PFSK-1 (cell line): Measurements from ENCODE around the gene MTURN.

Experiments
- FOXP2 ChIP-seq: optimal IDR thresholded peaks from 2 replicates; pipeline ENCODE3; 2011; ENCODE audit warnings: borderline replicate concordance, control low read depth, inconsistent platforms; ENCODE audit not compliant: insufficient read depth; ENCODE audit errors: extremely low read length, extremely low read depth
- POLR2AphosphoS5 ChIP-seq: IDR thresholded peaks from 2 replicates; pipeline ENCODE4 v1.6.1; 2012; ENCODE audit warnings: low read depth, mild to moderate bottlenecking, control low read depth, low read length, moderate library complexity
- SIN3A ChIP-seq: IDR thresholded peaks from 2 replicates; pipeline ENCODE4 v1.6.1; 2012; ENCODE audit warnings: mild to moderate bottlenecking, low read length, moderate library complexity, borderline replicate concordance; ENCODE audit not compliant: insufficient read depth
- TAF1 ChIP-seq: IDR thresholded peaks from 2 replicates; pipeline ENCODE4 v1.6.1; 2012; ENCODE audit warnings: low read length, control low read depth, borderline replicate concordance; ENCODE audit not compliant: insufficient read depth
- TF ChIP-seq, protein P1 (sequence below), 2 experiments: IDR thresholded peaks; 2 replicates each; pipeline versions ENCODE4 v1.6.1 to v1.8.0; 2011 to 2012; ENCODE audit warnings: low read depth in 2 of 2, low read length in 2 of 2, control low read depth in 1 of 2, inconsistent platforms in 1 of 2, mild to moderate bottlenecking in 1 of 2, moderate library complexity in 1 of 2; ENCODE audit not compliant: insufficient read depth in 1 of 2

DNA sequence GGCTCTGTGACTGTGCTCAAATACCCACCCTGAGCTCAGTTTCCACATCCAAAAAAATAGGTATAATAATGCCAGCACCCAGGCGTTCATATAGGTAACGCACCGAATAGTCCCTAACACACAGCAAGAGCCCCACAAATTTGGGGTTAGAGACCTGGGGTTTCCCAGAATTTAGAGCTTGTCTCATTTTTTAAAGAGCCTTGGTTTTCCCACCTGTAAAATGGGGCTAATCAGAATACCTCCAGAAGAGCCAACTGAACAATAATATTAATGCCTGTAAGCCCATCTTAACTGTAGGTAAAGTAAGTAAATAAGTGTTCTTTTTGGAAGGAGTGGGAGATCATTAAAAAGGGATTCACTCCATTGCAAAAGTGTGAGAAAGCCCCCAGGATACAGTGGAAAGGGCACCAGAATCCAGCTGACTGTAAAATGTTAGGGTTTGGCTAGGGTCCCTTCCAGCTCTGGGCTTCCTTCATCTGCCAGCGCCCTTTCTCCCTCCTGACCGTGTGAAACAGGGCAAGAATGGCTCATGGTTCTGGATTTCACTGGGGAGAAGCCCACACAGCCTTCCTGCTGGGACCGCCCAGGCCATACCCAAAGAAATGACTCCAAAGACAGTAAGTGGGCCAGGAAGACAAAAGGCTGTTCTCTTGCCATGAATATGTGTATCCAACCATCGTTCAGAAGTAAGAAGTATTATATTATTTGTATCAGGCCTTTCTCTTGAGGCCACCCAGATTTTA, 2.1 kb downstream of the MTURN start:
- no peak for TF ChIP-seq FOXP2
- no peak for TF ChIP-seq TAF1
- no peak for TF ChIP-seq SIN3A
- TF ChIP-seq, protein P1, sequence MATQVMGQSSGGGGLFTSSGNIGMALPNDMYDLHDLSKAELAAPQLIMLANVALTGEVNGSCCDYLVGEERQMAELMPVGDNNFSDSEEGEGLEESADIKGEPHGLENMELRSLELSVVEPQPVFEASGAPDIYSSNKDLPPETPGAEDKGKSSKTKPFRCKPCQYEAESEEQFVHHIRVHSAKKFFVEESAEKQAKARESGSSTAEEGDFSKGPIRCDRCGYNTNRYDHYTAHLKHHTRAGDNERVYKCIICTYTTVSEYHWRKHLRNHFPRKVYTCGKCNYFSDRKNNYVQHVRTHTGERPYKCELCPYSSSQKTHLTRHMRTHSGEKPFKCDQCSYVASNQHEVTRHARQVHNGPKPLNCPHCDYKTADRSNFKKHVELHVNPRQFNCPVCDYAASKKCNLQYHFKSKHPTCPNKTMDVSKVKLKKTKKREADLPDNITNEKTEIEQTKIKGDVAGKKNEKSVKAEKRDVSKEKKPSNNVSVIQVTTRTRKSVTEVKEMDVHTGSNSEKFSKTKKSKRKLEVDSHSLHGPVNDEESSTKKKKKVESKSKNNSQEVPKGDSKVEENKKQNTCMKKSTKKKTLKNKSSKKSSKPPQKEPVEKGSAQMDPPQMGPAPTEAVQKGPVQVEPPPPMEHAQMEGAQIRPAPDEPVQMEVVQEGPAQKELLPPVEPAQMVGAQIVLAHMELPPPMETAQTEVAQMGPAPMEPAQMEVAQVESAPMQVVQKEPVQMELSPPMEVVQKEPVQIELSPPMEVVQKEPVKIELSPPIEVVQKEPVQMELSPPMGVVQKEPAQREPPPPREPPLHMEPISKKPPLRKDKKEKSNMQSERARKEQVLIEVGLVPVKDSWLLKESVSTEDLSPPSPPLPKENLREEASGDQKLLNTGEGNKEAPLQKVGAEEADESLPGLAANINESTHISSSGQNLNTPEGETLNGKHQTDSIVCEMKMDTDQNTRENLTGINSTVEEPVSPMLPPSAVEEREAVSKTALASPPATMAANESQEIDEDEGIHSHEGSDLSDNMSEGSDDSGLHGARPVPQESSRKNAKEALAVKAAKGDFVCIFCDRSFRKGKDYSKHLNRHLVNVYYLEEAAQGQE (IDR thresholded peaks at IDR 0.05; ENCODE audit: insufficient read depth in 1 of 2, low read depth in 2 of 2, low read length in 2 of 2): no peak
- TF ChIP-seq POLR2AphosphoS5: no peak
